ENCODE measurements around the gene TBCK.

The TBCK gene

DNA sequence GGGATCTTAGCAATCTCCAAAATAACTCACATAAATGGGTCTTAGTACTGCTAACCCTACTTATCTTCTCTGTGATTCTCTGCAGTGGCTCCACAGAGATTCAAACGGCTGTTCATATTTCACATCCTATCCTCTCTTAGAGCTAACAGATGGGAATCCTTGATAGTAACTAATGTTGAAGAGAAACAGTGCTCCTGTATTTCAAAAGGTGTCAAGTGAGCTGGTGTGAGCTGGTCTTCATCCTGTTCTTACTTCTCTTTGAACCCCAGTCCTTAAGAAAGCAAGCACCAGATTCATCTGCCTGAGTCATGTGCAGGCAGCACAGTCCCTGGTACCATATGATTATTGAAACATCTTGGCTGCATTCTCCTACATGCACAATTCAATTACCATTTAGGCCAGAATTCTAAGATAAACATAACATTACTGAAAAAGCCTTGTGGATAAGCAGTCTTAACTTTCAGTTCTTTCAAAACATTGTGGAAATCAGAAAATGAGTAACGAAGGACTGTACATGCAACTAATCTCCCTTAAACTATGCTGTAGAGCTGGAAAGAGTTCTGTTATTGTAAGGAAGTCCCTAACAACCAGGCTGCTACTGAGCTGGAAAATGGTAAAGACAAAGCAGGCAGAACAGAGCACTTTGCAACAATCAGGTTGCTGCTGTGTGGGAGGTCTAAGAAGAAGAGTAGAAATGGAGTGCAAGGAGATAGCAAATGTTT is 267.6 kb downstream of the TBCK start:
- DNase-seq (ENCODE audit: low read depth in 2 of 2), result peak; percentile 2 to 49
- no peak overlapping the region for H3K4me3 ChIP-seq (replicated peaks in 1 of 2; ENCODE audit: low read depth in 2 of 2, low read length in 2 of 2)
- TF ChIP-seq, protein P1, sequence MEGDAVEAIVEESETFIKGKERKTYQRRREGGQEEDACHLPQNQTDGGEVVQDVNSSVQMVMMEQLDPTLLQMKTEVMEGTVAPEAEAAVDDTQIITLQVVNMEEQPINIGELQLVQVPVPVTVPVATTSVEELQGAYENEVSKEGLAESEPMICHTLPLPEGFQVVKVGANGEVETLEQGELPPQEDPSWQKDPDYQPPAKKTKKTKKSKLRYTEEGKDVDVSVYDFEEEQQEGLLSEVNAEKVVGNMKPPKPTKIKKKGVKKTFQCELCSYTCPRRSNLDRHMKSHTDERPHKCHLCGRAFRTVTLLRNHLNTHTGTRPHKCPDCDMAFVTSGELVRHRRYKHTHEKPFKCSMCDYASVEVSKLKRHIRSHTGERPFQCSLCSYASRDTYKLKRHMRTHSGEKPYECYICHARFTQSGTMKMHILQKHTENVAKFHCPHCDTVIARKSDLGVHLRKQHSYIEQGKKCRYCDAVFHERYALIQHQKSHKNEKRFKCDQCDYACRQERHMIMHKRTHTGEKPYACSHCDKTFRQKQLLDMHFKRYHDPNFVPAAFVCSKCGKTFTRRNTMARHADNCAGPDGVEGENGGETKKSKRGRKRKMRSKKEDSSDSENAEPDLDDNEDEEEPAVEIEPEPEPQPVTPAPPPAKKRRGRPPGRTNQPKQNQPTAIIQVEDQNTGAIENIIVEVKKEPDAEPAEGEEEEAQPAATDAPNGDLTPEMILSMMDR (IDR thresholded peaks at IDR 0.05; ENCODE audit: low read depth, low read length), result no peak

GRCh38 chr4:106046083-106046482 is 269.9 kb downstream of the TBCK start:
- TF ChIP-seq, protein P1 (IDR thresholded peaks at IDR 0.05; ENCODE audit: low read depth, low read length), result no peak
- DNase-seq (ENCODE audit: low read depth in 2 of 2), result no peak
- H3K4me3 ChIP-seq (replicated peaks in 1 of 2; ENCODE audit: low read depth in 2 of 2, low read length in 2 of 2), result no peak overlapping the region

DNA sequence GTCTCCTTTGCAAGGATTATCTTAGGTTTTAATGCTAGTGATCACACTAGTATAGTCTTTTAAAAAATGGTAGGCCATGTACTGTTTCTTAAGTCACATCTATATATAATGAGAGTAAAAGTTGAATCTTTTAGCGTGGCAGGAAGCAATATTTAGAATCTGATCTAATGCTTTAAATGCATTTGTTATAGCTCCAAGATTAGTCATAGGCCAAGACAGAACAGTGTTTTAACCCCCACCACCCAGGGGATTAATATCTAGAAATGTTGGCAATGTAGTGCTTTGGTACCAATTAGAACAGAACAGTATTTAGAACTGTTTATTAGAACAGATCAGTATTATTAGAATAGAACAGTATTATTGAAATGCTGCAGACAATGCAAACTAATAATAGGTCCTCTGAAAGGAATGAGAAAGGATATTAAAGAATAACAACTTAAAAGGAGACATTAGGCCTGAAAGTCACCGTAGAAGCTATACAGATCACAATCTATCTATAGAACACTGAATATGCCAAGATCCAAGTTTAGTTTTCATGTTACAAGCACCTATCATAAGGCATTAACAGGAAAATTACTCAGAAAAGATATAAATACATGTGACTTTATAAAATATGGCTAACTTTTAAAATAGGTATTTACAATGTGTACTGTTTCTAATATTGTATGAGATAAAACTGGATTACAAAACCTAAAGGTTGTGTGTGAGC is 274.6 kb downstream of the TBCK start:
- peak in 1 of 2 donors; percentile 15 for DNase-seq (ENCODE audit: low read depth in 2 of 2)
- TF ChIP-seq, protein P1 (IDR thresholded peaks at IDR 0.05; ENCODE audit: low read depth, low read length), result no peak
- no peak overlapping the region for H3K4me3 ChIP-seq (replicated peaks in 1 of 2; ENCODE audit: low read depth in 2 of 2, low read length in 2 of 2)

- H3K4me3 ChIP-seq (replicated peaks in 1 of 2; ENCODE audit: low read depth in 2 of 2, low read length in 2 of 2), result no peak overlapping the region
- peak; percentile 24 to 37 for DNase-seq (ENCODE audit: low read depth in 2 of 2)
- TF ChIP-seq, protein P1 (IDR thresholded peaks at IDR 0.05; ENCODE audit: low read depth, low read length), result no peak
Measured at GRCh38 chr4:106039796-106040195, 276.2 kb downstream of the TBCK start.

DNA sequence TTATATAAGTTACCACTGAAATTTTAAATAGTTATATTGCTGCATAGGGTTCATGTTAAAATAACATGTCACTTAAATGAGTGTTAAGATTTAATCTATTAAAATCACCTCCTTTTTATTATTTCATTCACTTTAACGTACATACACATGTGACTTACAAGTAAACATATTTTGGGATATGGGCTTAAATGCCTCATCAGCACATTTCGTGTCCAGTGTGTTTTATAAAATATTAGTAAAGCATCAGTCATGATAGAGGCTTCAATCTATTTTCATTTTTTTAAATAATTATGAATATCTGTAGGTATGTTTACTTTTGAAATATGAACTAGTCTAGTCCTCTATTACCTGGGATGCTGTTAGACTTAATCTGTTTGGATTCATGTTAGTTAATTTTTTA is 277.1 kb downstream of the TBCK start:
- DNase-seq (ENCODE audit: low read depth in 2 of 2), result no peak
- TF ChIP-seq, protein P1 (IDR thresholded peaks at IDR 0.05; ENCODE audit: low read depth, low read length), result no peak
- H3K4me3 ChIP-seq (replicated peaks in 1 of 2; ENCODE audit: low read depth in 2 of 2, low read length in 2 of 2), result no peak overlapping the region

DNA sequence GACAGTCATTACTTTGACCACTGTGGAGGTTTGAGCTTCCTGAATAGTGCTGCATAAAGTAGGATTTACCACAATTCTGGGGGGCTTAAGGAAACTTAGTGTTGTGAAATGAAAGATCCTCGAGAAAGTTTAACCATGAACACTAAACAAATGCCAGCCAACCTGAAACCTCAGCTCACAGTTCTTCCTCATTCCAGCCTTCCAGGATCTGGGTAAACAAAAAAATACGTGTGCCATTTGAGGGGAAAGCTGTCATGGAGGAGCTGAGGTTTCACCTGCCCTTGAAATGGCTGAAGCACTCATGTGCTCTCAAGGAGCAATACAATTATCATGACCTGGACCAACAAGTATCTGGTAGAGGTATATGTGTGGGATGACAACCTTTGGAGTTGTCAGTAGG is 278.0 kb downstream of the TBCK start:
- no peak overlapping the region for H3K4me3 ChIP-seq (replicated peaks in 1 of 2; ENCODE audit: low read depth in 2 of 2, low read length in 2 of 2)
- TF ChIP-seq, protein P1 (IDR thresholded peaks at IDR 0.05; ENCODE audit: low read depth, low read length), result no peak
- DNase-seq (ENCODE audit: low read depth in 2 of 2), result no peak
